Measurements from ENCODE around the gene SLC25A23.

GRCh38 chr19:6501740-6502648, 42.4 kb upstream of the SLC25A23 start, which contains the start of gene TUBB4A:
- TF ChIP-seq EZH2 (IDR thresholded peaks at IDR 0.05; ENCODE audit: low read depth) (no peak), CTCF (conservative IDR thresholded peaks at IDR 0.05) (no peak)
